DOHH2 (cell line): ENCODE measurements around the gene FBXO42.

Experiments
- H3F3A ChIP-seq: fragments of 200-600 bp; sonication (generic), shearing (Covaris generic); 2 replicates; pipeline ENCODE4 v1.6.0; 2016; ENCODE audit warnings: antibody characterized with exemption, mild to moderate bottlenecking; ENCODE audit not compliant: control insufficient read depth, insufficient read depth
- H3K27ac ChIP-seq: fragments of 200-600 bp; sonication (generic); 2 replicates; pipeline ENCODE4 v1.5.1; 2014; ENCODE audit warnings: low read depth, mild to moderate bottlenecking, low read length, moderate library complexity
- H3K27me3 ChIP-seq: fragments of 200-600 bp; sonication (generic); 2 replicates; pipeline ENCODE4 v1.6.1; 2014; ENCODE audit warnings: mild to moderate bottlenecking, low read length, mixed read lengths; ENCODE audit not compliant: control insufficient read depth
- H3K36me3 ChIP-seq: fragments of 200-600 bp; sonication (generic); 2 replicates; pipeline ENCODE4 v1.6.1; 2014; ENCODE audit warnings: mild to moderate bottlenecking, low read length, moderate library complexity, mixed read lengths; ENCODE audit not compliant: control insufficient read depth
- H3K4me1 ChIP-seq: fragments of 200-600 bp; sonication (generic); 2 replicates; pipeline ENCODE4 v1.6.1; 2014; ENCODE audit warnings: mild to moderate bottlenecking, low read length, mixed read lengths; ENCODE audit not compliant: control insufficient read depth
- H3K4me2 ChIP-seq: fragments of 200-600 bp; sonication (generic); 2 replicates; pipeline ENCODE4 v1.6.0; 2014; ENCODE audit warnings: mild to moderate bottlenecking, low read length, moderate library complexity
- H3K4me3 ChIP-seq: fragments of 200-600 bp; sonication (generic); 2 replicates; pipeline ENCODE4 v1.5.1; 2014; ENCODE audit warnings: mild to moderate bottlenecking, low read length, mixed read lengths
- H3K79me2 ChIP-seq: fragments of 200-600 bp; sonication (generic); 2 replicates; pipeline ENCODE4 v1.6.1; 2014; ENCODE audit warnings: mild to moderate bottlenecking, low read length, mixed read lengths; ENCODE audit not compliant: control insufficient read depth
- H3K9me2 ChIP-seq: fragments of 200-600 bp; sonication (generic); replicated peaks from 2 replicates; pipeline ENCODE4 v1.6.1; 2014; ENCODE audit warnings: mild to moderate bottlenecking, low read length, mixed read lengths; ENCODE audit not compliant: control insufficient read depth
- H3K9me3 ChIP-seq: fragments of 200-600 bp; sonication (generic); 2 replicates; pipeline ENCODE4 v1.6.1; 2014; ENCODE audit warnings: antibody characterized with exemption, low read length, mixed read lengths; ENCODE audit not compliant: control insufficient read depth, insufficient read depth
- H4K20me1 ChIP-seq: fragments of 200-600 bp; sonication (generic); 2 replicates; pipeline ENCODE4 v1.6.0; 2014; ENCODE audit warnings: low read depth, mild to moderate bottlenecking, antibody characterized with exemption, low read length, moderate library complexity; ENCODE audit not compliant: control insufficient read depth, insufficient read depth
- EZH2phosphoT487 ChIP-seq: fragments of 200-600 bp; sonication (generic); IDR thresholded peaks from 2 replicates; pipeline ENCODE4 v1.6.1; 2017; ENCODE audit warnings: borderline replicate concordance, mild to moderate bottlenecking, antibody characterized with exemption, low read length, moderate library complexity, mixed read lengths
- TF ChIP-seq, protein P1 (sequence below): fragments of 200-600 bp; sonication (generic); IDR thresholded peaks from one replicate; pipeline ENCODE4 v1.5.1; 2014; ENCODE audit warnings: antibody characterized with exemption, mild to moderate bottlenecking, low read depth, low read length; ENCODE audit not compliant: poor library complexity, severe bottlenecking

The FBXO42 gene

DNA sequence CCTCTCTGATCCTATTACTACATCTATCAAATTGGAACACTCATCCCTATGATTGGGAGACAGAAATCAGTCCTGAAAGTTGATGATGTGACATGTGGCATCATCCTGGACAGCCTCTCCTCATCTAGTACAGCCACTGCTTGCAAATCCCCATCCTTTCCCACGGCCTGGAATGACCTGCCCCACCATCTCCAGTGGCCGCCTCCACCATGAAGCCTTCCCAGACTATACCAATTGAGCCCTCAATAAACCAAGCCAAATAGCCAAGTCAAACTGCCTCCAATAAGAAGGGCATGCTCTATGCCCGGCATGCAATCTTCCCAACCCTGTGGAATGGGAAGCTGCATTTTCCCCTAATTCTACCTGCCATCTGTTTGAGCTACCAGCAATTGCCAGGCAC, 139.3 kb downstream of the FBXO42 start:
- Histone ChIP-seq H3K4me3 (no peak overlapping the region), H3K4me2 (no peak overlapping the region), H3K27ac (no peak overlapping the region)

DNA sequence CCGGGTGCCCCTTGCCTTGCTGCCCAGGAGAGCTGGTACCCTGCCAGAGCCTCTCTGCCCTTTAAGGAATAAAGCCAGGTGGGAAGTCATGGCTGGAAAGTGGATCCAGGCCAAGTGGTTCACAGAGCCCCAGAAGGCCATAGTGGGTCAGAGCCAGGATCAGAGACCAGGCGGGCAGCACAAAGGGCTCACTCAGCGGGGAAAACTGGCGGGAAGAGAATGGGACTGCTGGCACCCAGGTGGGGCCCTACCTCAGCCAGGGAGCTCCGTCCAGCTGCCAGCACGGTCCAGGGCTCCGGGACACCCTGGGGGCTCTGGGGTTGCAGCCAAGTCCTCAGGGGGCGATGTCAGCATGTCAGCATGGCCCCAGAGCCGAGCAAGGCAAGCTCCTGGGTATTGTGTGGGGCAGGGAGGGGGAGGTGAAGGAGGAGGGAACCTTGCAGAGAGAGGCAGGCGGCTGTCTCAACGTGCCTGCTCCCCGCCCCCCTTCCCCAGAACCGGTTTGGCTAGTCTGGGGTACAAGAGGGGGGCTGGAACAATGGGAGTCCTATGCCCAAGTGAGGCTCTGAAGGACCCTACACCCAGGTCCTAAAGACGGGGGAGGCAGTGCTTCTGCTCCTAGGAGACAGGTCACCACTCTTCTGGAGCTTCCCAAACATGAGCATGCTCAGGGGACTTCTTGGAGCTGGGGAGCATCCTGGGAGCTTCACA, 139.9 kb downstream of the FBXO42 start, which contains the start of gene ARHGEF19:
ARHGEF19 (minus strand) TSS at position 402 of the 711 bp plus-strand sequence. CDS start 3,598 bp downstream, outside the sequence.
- Histone ChIP-seq H4K20me1 (no peaks in the 10 kb centered on the region), H3K9me3 (no peaks in the 10 kb centered on the region), H3K79me2 (no peaks in the 10 kb centered on the region), H3K4me2 (no peak within 1 kb of the TSS), H3K27me3 (peaks cover 30% of the 10 kb centered on the region), H3K4me1 (peaks cover 16% of the 10 kb centered on the region), H3K36me3 (no peaks in the 10 kb centered on the region), H3K27ac (no peak within 1 kb of the TSS), H3K4me3 (no peak within 1 kb of the TSS), H3F3A (no peaks in the 10 kb centered on the region), H3K9me2 (no peaks in the 10 kb centered on the region)
- TF ChIP-seq EZH2phosphoT487 = no peak
- TF ChIP-seq, protein P1, sequence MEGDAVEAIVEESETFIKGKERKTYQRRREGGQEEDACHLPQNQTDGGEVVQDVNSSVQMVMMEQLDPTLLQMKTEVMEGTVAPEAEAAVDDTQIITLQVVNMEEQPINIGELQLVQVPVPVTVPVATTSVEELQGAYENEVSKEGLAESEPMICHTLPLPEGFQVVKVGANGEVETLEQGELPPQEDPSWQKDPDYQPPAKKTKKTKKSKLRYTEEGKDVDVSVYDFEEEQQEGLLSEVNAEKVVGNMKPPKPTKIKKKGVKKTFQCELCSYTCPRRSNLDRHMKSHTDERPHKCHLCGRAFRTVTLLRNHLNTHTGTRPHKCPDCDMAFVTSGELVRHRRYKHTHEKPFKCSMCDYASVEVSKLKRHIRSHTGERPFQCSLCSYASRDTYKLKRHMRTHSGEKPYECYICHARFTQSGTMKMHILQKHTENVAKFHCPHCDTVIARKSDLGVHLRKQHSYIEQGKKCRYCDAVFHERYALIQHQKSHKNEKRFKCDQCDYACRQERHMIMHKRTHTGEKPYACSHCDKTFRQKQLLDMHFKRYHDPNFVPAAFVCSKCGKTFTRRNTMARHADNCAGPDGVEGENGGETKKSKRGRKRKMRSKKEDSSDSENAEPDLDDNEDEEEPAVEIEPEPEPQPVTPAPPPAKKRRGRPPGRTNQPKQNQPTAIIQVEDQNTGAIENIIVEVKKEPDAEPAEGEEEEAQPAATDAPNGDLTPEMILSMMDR = no peak

More for the DNA sequence above, 139.3 kb downstream of the FBXO42 start:
- Histone ChIP-seq H3K79me2 (no peaks in the 10 kb centered on the region), H3F3A (no peaks in the 10 kb centered on the region), H3K4me1 (peaks cover 14% of the 10 kb centered on the region), H3K9me2 (no peaks in the 10 kb centered on the region), H3K9me3 (no peaks in the 10 kb centered on the region), H3K27me3 (peaks cover 30% of the 10 kb centered on the region), H4K20me1 (no peaks in the 10 kb centered on the region), H3K36me3 (no peaks in the 10 kb centered on the region)
- no peak for TF ChIP-seq EZH2phosphoT487
- TF ChIP-seq, protein P1 = no peak

DNA sequence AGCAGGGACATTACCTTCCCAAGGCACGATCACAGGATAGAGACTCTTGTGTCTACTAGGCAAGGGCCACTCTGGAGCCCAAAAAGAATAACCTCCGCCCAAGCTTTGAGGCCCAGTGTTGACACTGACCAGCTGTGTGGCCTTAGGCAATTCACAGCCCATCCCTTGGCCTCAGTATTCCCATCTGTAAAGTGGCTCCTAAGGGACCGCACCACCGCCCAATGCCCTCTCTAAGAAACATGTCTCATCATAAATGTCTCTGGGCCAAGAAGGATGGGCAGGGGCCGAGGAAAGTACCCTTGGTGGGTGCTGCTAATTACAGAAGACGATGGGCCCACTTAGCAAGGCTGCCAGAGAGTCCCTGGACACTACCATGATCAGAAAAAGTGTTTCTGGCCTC, 140.5 kb downstream of the FBXO42 start:
- H3K79me2 ChIP-seq = no peaks in the 10 kb centered on the region
- no peaks in the 10 kb centered on the region for H3K9me3 ChIP-seq
- no peak overlapping the region for H3K4me2 ChIP-seq
- H3K9me2 ChIP-seq = no peaks in the 10 kb centered on the region
- H3K27me3 ChIP-seq = peaks cover 30% of the 10 kb centered on the region
- H3K4me1 ChIP-seq = peaks cover 15% of the 10 kb centered on the region
- TF ChIP-seq, protein P1 = no peak
- TF ChIP-seq EZH2phosphoT487 = no peak
- no peak overlapping the region for H3K4me3 ChIP-seq
- no peaks in the 10 kb centered on the region for H4K20me1 ChIP-seq
- H3K36me3 ChIP-seq = no peaks in the 10 kb centered on the region
- no peak overlapping the region for H3K27ac ChIP-seq
- H3F3A ChIP-seq = no peaks in the 10 kb centered on the region
